B cell (primary cell): ENCODE results near the gene TP53I13.

Experiments used
- EZH2 ChIP-seq: IDR thresholded peaks from 2 replicates; pipeline ENCODE4 v1.6.1; 2012; ENCODE audit warnings: borderline replicate concordance, low read depth, mild to moderate bottlenecking, moderate library complexity, low read length; ENCODE audit not compliant: insufficient read depth, poor library complexity, severe bottlenecking
- TF ChIP-seq, protein P1 (sequence below): fragments of 200-600 bp; IDR thresholded peaks from one replicate; pipeline ENCODE4 v1.8.0; 2022; ENCODE audit warnings: antibody characterized with exemption, mild to moderate bottlenecking

DNA sequence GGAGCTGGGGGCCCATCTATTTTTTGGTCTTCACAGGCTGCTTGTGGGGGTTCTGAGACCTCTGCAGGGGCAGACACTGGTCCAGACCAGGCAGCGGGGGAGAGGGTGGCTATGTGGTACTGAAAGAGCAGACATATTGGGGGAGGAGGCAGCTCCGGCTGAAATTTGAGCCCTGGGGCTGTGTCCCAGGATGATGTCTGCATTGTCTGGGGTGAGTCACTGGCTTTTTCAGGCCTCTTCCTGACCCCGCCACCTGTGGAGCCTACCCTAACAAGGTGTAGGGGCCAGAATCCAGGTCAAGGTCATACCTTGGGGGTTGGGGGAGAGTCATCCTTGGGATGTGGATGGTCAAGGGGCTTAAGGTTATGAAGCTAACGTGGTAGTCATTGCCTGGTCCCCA is 51.8 kb downstream of the TP53I13 start:
- TF ChIP-seq, protein P1, sequence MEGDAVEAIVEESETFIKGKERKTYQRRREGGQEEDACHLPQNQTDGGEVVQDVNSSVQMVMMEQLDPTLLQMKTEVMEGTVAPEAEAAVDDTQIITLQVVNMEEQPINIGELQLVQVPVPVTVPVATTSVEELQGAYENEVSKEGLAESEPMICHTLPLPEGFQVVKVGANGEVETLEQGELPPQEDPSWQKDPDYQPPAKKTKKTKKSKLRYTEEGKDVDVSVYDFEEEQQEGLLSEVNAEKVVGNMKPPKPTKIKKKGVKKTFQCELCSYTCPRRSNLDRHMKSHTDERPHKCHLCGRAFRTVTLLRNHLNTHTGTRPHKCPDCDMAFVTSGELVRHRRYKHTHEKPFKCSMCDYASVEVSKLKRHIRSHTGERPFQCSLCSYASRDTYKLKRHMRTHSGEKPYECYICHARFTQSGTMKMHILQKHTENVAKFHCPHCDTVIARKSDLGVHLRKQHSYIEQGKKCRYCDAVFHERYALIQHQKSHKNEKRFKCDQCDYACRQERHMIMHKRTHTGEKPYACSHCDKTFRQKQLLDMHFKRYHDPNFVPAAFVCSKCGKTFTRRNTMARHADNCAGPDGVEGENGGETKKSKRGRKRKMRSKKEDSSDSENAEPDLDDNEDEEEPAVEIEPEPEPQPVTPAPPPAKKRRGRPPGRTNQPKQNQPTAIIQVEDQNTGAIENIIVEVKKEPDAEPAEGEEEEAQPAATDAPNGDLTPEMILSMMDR: no peak
- TF ChIP-seq EZH2: no peak
